Activated B cell treated with CpG ODN at 0.5 μM for 24 hours (primary cell): ENCODE results near the gene FHAD1. TPM values are rescaled to one million over a fixed set of nuclear protein-coding genes. Genes with fewer than 3 reads are reported as not detected.
"Not testable (repeated sequence)": the region's sequence is repeated elsewhere in the genome, so short reads cannot be mapped to it uniquely, and the experiment has no call there.

ENCODE experiments used
- ATAC-seq: fragments of 200-7000 bp; cut with Tn5 transposase; one replicate; pipeline ENCODE4 v1.10.0; 2021; ENCODE audit warnings: low read depth, mild to moderate bottlenecking, moderate library complexity
- CTCF ChIA-PET: fragments of 350-600 bp; sonication (Branson Sonifier 250); formaldehyde crosslinking; loops from one replicate; lab custom pipeline; 2021; ENCODE audit warnings: antibody characterized with exemption; lab: Charles Lee
- POLR2A ChIA-PET: fragments of 350-600 bp; sonication (Branson Sonifier 250); formaldehyde crosslinking; loops from one replicate; lab custom pipeline; 2021; ENCODE audit warnings: antibody characterized with exemption; lab: Charles Lee
- DNase-seq: peaks from one replicate; pipeline ENCODE4 v3.0.0; 2022
- H3K27ac Mint-ChIP-seq: one replicate; pipeline ENCODE4 v1.8.0; 2020; ENCODE audit warnings: mixed read lengths
- H3K27me3 Mint-ChIP-seq: one replicate; pipeline ENCODE4 v1.8.0; 2021; ENCODE audit warnings: mixed read lengths
- H3K36me3 Mint-ChIP-seq: one replicate; pipeline ENCODE4 v1.8.0; 2021; ENCODE audit warnings: low read depth, mixed read lengths
- H3K4me1 Mint-ChIP-seq: one replicate; pipeline ENCODE4 v1.8.0; 2021; ENCODE audit warnings: mixed read lengths
- H3K4me3 Mint-ChIP-seq: one replicate; pipeline ENCODE4 v1.8.0; 2020; ENCODE audit warnings: mild to moderate bottlenecking, mixed read lengths
- H3K9me3 Mint-ChIP-seq: one replicate; pipeline ENCODE4 v1.8.0; 2020; ENCODE audit warnings: mixed read lengths
- CTCF ChIP-seq: fragments of 200-600 bp; IDR thresholded peaks from one replicate; pipeline ENCODE4 v1.8.0; 2022; ENCODE audit warnings: antibody characterized with exemption, mild to moderate bottlenecking
- intact Hi-C: fragments of 100-400 bp; cut with micrococcal nuclease; formaldehyde crosslinking; loops from one replicate; pipeline ENCODE4 v1.15.1; 2024
- total RNA-seq: library from RNA; stranded (reverse); gene quantifications from 2 replicates; pipeline ENCODE4 v1.2.3, GENCODE V29; 2022

FHAD1 gene
- total RNA-seq, 1 donor from 2014 or later = not detected

- Mint-ChIP-seq H3K27ac (no peak overlapping the region), H3K4me3 (no peak overlapping the region), H3K9me3 (no peaks in the 10 kb centered on the region), H3K4me1 (peaks cover 2% of the 10 kb centered on the region), H3K36me3 (peaks cover 51% of the 10 kb centered on the region), H3K27me3 (no peaks in the 10 kb centered on the region)
- TF ChIP-seq CTCF = no peak
- CTCF ChIA-PET = interaction anchor here (6.8 kb wide), 1 partner anchor 105 kb away, joined by 189 read pairs; no protein-coding TSS in a partner anchor
- no peak for ATAC-seq
- no peak for DNase-seq
- intact Hi-C loops = no loop called here
- POLR2A ChIA-PET = no interaction called here
Observed at GRCh38 chr1:15427280-15427666, 180.2 kb downstream of the FHAD1 start.

- H3K4me1 Mint-ChIP-seq, ATAC-seq, H3K27me3 Mint-ChIP-seq, DNase-seq, H3K27ac Mint-ChIP-seq, H3K4me3 Mint-ChIP-seq, H3K9me3 Mint-ChIP-seq, POLR2A ChIA-PET, intact Hi-C loops: not testable (repeated sequence)
- CTCF ChIA-PET = interaction anchor here (0.6 to 6.8 kb wide), 2 partner anchors 106 to 196 kb away, joined by 3 to 189 read pairs; no protein-coding TSS in a partner anchor
- H3K36me3 Mint-ChIP-seq = peaks cover 51% of the 10 kb centered on the region
Observed at GRCh38 chr1:15428252-15428651, 181.2 kb downstream of the FHAD1 start.

GRCh38 chr1:15428815-15429435, 181.9 kb downstream of the FHAD1 start:
- CTCF ChIA-PET = interaction anchor here (0.6 to 6.8 kb wide), 2 partner anchors 107 to 195 kb away, joined by 3 to 189 read pairs; no protein-coding TSS in a partner anchor
- Mint-ChIP-seq H3K27me3 (no peaks in the 10 kb centered on the region), H3K27ac (no peak overlapping the region), H3K9me3 (no peaks in the 10 kb centered on the region), H3K4me3 (no peak overlapping the region), H3K36me3 (peaks cover 49% of the 10 kb centered on the region), H3K4me1 (peaks cover 2% of the 10 kb centered on the region)
- DNase-seq = no peak
- POLR2A ChIA-PET = no interaction called here
- ATAC-seq = no peak
- no peak for TF ChIP-seq CTCF
- intact Hi-C loops = no loop called here

- no peaks in the 10 kb centered on the region for H3K27me3 Mint-ChIP-seq
- no peak overlapping the region for H3K4me3 Mint-ChIP-seq
- H3K4me1 Mint-ChIP-seq = no peaks in the 10 kb centered on the region
- no peak overlapping the region for H3K27ac Mint-ChIP-seq
- intact Hi-C loops = loop anchor here (2.0 kb wide), 1 partner anchor 13 kb away; no protein-coding TSS in a partner anchor
- no peaks in the 10 kb centered on the region for H3K9me3 Mint-ChIP-seq
- peaks cover 43% of the 10 kb centered on the region for H3K36me3 Mint-ChIP-seq
- ChIA-PET POLR2A (no interaction called here), CTCF (interaction anchor here (1.4 to 6.8 kb wide), 3 partner anchors 28 to 301 kb away, joined by 3 to 189 read pairs (median 12); no protein-coding TSS in a partner anchor)
- DNase-seq = no peak
- no peak for ATAC-seq
- no peak for TF ChIP-seq CTCF
Observed at GRCh38 chr1:15429701-15430149, 182.7 kb downstream of the FHAD1 start.

- Mint-ChIP-seq H3K27ac (no peak overlapping the region), H3K27me3 (no peaks in the 10 kb centered on the region), H3K36me3 (peaks cover 34% of the 10 kb centered on the region)
Observed at GRCh38 chr1:15430787-15431570, 184.0 kb downstream of the FHAD1 start.

More at GRCh38 chr1:15430787-15431570, 184.0 kb downstream of the FHAD1 start:
- CTCF ChIA-PET = interaction anchor here (0.8 to 6.8 kb wide), 8 partner anchors 11 to 303 kb away, joined by 3 to 189 read pairs (median 4); no protein-coding TSS in a partner anchor
- DNase-seq = peak; percentile 78
- peak; percentile 71 for TF ChIP-seq CTCF
- ATAC-seq = peak; percentile 81
- Mint-ChIP-seq H3K4me3 (no peak overlapping the region), H3K4me1 (no peaks in the 10 kb centered on the region), H3K9me3 (no peaks in the 10 kb centered on the region)
- POLR2A ChIA-PET = interaction anchor here (1.0 to 1.8 kb wide), 2 partner anchors 19 to 107 kb away, joined by 3 to 7 read pairs; no protein-coding TSS in a partner anchor
- intact Hi-C loops = loop anchor here (1.0 to 2.0 kb wide), 4 partner anchors 14 to 303 kb away; no protein-coding TSS in a partner anchor
